ENCODE measurements around the gene ANKRD34A.
"Not testable (repeated sequence)": the region's sequence is repeated elsewhere in the genome, so short reads cannot be mapped to it uniquely, and the experiment has no call there.

The ANKRD34A gene

DNA sequence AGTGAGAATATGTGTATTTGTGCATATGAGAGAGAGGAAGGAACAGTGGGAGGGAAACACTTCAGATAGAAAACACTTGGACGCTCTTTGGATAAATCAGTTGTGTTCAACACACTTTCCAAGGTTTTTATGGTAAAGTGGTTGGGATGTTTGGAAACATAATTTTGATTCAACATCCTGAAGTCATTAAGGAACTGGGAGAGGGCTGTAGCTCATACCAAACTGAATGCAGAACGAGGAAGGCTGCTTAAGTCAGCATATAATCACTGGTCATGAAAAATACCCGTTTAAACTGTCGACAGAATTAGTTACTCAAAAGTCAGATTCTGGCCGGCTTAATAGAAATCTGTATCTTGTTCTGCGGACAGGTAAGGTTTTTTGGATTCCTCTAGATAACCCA is 21.5 kb downstream of the ANKRD34A start:
- no peak for DNase-seq

DNA sequence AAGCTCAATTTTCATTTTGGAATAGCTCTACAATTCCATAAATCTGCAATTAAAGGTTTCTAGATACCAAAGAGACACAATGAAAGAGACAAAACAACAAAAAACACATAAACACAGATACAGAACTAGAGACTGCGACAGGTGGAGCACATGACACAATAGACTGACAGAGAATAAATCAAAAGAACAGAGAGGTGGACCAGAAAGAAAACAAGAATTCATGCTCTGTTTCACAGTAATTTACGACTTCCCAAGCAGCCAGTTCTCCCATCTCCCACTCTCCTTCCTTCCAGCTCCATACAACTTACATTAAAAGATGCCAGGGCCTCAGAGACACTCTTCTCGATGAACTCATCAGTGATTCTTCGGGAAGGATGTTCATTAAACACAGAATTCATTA is 22.0 kb downstream of the ANKRD34A start:
- peak in 1 of 3 experiments; percentile 27 for DNase-seq

DNA sequence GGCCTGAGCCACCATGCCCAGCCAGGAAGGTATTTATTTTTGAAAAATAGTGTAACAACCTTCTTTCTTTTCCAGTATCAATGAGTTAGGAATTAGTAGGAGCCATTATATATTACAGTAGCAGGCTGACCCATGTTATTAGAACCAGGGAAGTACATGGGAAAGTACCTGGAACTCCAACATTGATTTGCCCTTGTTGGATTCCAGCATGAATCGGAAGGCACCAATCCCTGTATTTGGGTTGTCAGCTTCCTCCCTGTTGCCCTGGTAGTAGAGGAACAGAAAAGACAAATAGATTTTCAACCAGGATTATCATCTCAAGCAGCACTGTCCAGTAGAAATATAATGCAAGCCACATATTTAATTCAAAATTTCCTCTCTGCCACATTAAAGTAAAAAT is 26.9 kb downstream of the ANKRD34A start:
- DNase-seq, result no peak

DNA sequence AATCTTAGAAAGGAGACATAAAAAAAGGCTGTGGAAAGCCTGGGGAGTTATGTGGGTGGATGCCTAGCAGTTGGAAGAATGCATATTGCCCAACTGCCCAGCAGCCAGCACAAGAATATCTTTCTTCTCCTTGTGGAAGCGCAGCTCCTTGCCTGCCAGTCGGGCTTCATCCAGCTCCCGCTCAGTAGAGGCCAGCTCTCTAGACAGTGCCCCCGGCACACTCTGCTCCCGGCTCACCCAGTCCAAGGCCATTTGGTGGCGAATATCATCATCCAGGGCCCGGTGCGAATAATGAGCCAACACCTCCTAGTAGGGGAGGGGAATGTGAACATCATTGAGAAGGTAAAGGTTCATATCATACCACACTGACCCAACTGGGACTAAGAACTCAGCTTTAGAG is 28.1 kb downstream of the ANKRD34A start:
- no peak for DNase-seq

DNA sequence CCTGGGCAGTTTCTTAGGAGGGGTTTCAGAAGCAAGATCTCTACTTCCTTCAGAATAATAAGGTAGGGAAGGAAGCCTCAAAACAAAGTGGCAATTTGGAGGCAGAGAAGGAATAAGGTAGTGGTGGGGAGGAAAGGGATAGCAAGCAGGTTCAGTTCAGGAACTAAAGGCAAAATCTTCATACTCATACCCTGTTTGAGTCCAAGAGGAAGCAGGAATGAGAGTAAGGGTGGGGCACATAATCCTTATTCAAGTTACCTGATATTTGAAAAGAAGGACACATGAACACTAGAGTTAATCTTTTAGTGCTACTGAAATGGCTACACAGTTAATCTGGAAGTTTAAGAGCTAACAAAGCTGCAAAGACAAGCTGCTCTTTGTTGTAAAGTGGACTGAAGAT is 28.7 kb downstream of the ANKRD34A start:
- no peak for DNase-seq

DNA sequence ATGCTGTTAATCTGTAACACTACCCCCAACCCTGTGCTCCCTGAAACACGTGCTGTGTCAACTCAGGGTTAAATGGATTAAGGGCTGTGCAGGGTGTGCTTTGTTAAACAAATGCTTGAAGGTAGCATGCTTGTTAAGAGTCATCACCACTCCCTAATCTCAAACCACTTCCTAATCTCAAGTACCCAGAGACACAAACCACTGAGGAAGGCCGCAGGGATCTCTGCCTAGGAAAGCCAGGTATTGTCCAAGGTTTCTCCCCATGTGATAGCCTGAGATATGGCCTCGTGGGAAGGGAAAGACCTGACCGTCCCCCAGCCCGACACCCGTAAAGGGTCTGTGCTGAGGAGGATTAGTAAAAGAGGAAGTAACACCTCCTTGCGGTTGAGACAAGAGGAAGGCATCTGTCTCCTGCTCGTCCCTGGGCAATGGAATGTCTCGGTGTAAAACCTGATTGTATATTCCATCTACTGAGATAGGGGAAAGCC is 31.8 kb downstream of the ANKRD34A start:
- not testable (repeated sequence) for DNase-seq

DNA sequence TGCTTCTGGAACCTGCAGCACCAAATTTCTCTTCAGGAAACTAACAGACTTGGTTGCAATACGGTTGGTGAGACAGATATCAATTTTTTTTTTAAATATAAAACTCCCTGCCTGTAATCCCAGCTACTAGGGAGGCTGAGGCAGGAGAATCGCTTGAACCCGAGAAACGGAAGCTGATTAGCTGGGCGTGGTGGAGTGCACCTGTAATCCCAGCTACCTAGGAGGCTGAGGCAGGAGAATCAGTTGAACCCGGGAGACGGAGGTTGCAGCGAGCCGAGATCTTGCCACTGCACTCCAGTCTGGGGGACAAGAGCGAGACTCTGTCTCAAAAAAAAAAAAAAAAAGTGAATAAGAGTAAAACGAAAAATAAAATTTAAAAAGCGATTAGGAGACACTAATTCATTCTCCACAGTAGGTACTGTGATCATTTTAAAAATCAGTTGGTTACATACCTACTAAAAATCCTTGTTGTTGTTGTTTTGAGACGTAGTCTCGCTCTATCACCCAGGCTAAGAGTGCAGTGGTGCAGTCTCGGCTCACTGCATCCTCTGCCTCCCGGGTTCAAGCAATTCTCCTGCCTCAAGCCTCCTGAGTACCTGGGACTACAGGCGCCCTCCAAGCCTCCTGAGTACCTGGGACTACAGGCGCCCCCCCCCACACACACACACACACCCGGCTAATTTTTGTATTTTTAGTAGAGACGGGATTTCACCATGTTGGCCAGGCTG is 36.3 kb downstream of the ANKRD34A start:
- no peak for DNase-seq

DNA sequence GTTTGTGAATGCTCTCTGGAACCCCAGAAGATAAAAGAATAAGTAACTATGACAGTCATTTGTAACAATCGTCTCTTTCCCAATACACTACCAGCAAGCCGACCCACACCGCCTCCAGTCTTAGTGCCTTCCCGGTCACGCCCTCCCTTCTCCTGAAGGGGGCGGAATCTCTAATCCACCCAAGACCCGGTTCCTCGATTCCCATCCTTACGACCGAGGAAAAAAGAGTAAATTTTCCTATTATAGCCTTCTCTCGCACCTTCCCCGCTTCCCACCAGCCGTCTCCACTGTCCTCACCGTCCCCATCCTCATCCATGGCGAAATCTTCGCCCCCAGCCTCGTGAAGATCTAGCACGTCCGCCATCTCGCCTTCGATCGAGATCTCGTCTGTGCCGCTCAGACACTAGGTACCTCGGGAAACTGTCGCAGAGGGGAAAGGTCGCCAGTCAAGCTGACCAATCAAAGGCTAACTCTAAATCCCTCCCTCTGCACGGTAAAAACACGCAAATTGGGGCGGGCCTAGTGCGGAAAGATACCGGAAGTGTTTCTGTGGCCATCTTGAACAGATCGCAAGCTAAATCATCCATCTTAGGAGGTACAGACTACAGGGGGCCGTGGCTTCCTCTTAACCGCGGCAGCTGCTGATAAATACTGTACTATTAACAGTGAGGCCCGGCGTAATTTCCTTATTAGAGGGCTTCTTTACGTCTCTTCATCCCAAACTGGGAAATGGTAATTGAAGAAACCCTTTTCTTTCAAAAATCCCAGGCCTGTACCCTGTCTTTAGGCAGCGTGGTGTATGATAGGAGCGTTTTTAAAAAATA is 37.1 kb downstream of the ANKRD34A start, which contains the start of gene RBM8A:
Gene RBM8A, minus strand, starts transcription at position 422 of the 824 bp plus-strand sequence. Its CDS starts 58 bp downstream, at position 364.
- peak; percentile 97 to 100 (median 100) for DNase-seq

DNA sequence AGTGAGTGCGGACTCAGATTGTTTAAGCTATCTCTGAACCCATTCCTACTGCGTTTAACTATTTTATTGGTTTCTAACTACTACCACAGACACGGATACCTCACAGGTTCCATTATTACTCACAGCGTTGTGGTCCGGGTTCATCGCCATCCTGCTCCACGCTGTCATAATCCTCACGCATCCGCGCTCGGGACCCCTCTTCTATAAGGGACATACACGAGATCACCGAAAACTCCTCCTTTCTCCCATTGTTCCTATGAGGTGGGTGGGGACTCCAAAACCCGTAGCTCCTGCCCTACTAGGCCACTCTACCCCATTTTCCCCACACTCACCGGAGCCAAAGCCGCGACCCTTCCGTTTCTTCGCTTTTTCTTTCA is 37.7 kb downstream of the ANKRD34A start:
- no peak for DNase-seq

DNA sequence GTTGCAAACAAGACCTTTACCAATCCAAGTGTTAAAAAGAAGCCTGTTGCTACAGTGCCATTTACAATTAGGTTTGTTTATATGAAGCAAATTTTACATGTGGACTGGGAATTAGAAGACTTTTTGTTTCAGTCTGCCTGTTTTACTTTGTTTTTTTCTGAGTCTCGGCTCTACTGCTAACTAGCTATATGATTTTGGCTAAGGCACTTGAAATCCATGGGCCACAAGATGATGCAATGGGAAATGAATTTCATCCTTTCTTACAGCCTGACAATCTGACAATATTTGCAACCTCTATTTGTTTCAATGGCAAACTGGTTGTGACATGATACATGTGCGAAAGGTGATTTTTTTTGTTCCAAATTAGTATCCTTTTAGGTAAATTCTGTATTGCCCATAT is 42.1 kb downstream of the ANKRD34A start:
- no peak for DNase-seq

DNA sequence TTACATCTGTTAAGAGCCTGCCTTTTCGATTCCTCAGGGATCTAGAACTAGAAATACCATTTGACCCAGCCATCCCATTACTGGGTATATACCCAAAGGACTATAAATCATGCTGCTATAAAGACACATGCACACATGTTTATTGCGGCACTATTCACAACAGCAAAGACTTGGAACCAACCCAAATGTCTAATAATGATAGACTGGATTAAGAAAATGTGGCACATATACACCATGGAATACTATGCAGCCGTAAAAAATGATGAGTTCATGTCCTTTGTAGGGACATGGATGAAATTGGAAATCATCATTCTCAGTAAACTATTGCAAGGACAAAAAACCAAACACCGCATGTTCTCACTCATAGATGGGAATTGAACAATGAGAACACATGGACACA is 44.1 kb downstream of the ANKRD34A start:
- DNase-seq, result not testable (repeated sequence)

DNA sequence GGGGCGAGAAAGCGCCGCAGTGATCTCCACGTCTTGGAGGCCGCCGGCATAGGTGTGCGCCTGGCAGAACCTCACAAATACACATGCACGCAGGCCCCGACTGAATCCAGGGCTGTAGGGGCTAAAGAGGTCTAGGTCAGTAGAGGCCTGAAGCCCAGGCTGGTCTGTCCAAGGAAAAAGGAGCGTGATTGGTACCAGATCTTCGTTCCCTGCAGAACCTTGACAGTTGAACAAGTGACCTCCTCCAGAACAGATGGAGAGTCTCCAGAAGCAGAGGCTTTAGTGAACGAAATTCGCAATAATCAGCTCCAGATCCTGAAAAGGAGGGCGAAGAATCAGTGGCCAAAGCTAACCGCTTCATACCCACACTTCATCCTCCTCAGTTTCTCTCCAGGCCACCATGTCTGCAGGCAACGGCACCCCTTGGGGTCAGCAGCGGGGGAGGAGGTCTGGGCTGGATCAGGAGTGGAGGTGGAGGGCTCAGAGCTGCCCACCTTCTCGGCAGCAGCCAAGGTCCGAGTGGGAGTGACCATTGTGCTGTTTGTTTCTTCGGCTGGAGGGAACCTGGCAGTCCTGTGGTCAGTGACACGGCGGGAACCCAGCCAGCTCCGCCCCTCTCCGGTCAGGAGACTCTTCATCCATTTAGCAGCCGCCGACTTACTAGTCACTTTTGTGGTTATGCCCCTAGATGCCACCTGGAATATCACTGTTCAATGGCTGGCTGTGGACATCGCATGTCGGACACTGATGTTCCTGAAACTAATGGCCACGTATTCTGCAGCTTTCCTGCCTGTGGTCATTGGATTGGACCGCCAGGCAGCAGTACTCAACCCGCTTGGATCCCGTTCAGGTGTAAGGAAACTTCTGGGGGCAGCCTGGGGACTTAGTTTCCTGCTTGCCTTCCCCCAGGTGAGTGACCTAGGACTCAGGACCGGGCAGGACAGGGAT is 45.1 kb downstream of the ANKRD34A start:
- DNase-seq, result peak; percentile 57 to 64 (median 64)

DNA sequence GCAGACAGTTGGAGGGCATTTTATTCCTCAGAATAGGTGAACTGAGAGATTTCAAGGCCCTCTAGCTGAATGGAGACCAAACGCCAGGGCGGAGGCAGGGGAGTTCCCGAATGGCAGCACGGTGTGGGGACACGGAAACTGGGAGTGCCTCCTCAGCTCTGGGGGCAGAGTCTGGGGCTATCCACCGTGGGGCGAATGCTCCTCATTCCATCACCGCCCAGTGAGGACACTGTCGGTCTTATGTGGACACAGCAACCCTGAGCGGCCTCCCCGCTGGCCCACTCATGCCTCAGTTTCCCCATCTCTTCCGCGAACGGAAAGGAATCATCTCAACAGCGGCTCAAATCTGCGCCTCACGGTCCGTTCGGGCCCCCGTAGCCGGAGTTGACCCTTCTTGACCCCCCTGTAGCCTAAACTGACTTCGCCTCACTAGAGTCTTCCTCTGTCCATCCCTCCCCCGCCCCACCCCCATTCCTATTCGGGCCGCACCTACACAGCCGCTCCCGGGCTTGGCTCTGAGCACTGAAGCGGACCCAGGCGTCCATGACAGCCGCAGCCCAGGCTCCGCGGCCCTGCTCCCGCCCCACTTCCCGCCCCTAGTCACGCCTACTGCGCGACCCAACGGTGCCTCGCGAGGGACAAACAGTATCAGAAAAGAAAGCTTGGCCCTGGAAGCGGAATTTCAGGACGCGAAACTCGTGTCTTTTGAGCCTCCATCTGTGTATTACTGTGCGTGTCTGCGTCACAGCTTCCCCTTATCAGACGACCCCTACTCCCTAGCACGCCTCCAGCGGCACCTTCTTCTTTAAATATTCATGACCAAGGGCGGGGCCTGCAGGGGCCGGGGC is 46.0 kb downstream of the ANKRD34A start, which contains the start of gene PEX11B:
Gene PEX11B, minus strand, starts transcription at position 574 of the 848 bp plus-strand sequence. Its CDS starts 29 bp downstream, at position 545.
- peak; percentile 92 to 99 (median 96) for DNase-seq

DNA sequence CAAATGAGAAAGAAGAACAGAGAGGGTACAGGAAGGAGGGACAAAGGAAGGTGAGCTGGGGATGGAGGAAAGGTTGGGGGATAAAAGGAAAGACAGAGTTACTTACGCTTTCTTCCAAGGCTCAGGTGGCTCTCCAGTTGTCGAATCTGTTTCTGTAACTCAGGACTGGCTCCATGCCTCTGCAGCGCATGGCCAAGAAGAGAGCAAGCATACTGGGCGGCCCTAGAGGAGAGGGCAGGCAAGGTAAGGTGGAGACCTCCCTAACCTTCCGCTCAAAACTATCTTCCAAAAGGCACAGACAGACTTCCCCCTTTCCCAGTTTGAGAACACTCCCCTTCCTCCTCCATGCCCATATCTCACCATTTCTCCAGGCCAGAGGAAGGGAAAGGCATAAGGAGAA is 46.8 kb downstream of the ANKRD34A start:
- DNase-seq, result no peak

DNA sequence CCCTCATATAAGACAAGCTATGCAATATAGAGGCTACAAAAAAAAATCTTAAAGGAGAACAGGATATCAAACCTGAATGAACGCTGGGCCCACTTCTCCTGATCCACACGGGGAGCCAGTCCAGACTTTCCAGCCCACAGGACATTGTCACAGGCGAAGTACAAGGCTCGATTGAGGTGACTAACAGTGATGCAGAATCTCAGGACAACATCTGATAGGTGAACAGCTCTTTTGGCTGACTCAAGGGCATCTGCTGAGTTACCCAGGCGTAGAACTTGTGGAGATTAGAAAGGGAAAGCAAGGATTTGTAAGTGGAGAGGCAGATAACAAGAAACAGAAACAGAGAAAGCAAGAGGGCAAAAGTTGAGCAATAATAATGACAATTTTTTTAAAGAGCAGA is 47.6 kb downstream of the ANKRD34A start:
- DNase-seq, result no peak

DNA sequence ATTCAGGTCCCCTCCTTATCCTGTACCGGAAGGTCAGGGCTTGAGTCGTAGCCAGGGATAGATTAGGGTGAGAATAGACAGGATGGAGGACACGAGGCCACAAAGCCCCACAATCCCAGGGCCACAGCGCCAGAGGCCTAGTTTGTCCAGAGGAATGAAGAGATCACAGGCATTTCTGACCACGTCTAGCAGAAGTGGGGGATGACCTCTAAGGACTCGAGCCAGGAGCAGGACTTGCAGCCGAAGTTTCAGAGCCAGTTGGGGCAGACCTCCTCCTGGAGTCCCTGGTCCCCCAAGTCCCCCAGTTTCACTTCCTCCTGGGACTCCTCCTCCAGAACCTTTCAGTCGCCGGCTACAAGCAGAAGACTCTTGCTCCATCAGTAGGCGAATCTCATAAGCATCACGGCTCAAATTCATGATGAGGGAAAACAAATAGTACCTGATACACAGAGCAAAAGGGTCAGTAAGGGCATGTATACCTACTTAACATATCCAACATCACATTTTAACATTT is 52.2 kb downstream of the ANKRD34A start:
- DNase-seq, result no peak

Measured in NCI-H1417 (cell line).